ENCODE data around the gene SEC63.
A peak's percentile ranks its signal among the peaks of the same experiment; 100 is the strongest.
"Not testable (repeated sequence)": the region's sequence is repeated elsewhere in the genome, so short reads cannot be mapped to it uniquely, and the experiment has no call there.

The SEC63 gene

GRCh38 chr6:107928984-107929383 lies 29.0 kb downstream of the SEC63 start:
- DNase-seq (no peak), ATAC-seq (no peak)

- ATAC-seq, DNase-seq: not testable (repeated sequence)
Observed at GRCh38 chr6:107926697-107927544, 31.1 kb downstream of the SEC63 start.

DNA sequence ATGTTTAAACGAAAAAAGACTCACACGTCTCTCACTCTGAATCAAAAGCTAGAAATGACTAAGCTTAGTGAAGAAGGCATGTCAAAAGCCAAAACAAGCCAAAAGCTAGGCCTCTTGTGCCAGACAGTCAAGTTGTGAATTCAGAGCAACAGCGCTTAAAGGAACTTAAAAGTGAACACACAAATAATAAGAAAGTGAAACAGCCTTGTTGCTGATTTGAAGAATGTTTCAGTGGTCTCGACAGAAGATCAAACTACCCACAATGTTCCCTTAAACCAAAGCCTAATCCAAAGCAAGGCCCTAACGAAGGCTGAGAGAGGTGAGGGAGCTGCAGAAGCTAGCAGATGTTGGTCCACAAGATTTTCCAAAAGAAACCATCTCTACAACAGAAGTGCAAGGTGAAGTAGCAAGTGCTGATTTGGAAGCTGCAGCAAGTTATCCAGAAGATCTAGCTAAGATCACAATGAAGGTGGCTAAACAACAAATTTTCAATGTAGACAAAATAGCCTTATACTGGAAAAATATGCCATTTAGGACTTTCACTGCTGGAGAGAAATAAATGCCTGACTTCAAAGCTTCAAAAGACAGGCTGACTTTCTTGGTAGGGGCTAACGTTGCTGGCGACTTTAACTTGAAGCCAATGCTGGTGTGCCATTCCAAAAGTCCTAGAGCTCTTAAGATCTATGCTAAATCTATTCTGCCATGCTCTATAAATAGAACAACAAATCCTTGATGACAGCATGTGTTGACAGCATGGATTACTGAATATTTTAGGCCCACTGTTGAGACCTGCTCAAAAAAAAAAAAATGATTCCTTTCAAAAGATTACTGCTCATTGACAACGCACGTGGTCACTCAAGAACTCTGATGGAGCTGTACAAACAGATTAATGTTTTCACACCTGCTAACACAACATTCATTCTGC lies 40.3 kb downstream of the SEC63 start:
- ATAC-seq (no peak), DNase-seq (no peak)

- not testable (repeated sequence) for ATAC-seq, DNase-seq
Observed at GRCh38 chr6:107916961-107917360, 41.0 kb downstream of the SEC63 start.

DNA sequence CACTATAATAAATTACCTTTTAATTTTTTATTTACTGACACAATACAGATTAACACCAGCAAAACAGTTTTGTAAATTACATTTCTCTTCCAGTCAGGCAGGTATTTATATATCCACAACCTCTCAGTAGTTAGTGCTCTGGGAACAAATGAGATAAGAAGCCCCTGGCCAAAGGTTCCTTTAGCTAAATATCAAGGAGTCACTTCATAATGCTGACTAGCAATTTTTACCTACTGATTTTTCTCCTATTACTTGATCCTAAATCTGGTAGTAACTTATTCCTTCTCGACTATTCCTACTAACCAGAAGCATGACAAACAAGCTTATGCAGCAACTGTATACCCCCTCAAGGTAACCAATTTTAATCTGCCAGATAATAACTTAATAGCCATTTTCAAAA lies 46.3 kb downstream of the SEC63 start:
- DNase-seq: no peak
- ATAC-seq: no peak

GRCh38 chr6:107894809-107895396 lies 63.1 kb downstream of the SEC63 start:
- no peak for DNase-seq
- ATAC-seq: no peak

DNA sequence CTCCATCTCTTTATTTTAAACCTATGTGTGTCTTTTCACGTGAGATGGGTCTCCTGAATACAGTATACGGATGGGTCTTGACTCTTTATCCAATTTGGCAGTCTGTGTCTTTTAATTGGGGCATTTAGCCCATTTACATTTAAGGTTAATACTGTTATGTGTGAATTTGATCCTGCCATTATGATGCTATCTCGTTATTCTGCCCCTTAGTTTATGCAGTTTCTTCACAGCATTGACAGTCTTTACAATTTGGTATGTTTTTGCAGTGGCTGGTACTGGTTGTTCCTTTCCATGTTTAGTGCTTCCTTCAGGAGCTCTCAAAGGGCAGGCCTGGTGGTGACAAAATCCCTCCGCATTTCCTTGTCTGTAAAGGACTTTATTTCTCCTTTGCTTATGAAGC lies 67.6 kb downstream of the SEC63 start:
- ATAC-seq, DNase-seq: not testable (repeated sequence)

- not testable (repeated sequence) for ATAC-seq, DNase-seq
Observed at GRCh38 chr6:107885950-107886349, 72.1 kb downstream of the SEC63 start.

DNA sequence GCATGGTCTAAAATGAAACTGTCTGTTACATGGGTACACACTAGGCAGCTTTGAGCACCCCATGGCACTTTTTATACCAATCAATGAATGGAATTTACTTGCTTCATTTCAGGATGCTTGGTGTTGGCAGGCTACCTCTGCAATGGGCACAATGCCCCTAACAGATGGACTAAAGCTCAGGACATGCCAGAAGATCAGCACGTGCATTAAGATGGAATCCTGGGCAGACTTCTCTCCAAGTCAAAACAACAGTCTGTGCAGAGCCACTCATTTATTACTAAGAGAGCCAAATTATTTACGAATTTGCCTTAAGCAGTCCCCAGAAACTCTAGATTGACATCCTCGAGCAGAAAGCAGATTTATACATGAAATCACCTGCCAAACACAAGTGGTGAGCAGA lies 78.1 kb downstream of the SEC63 start:
- ATAC-seq (no peak), DNase-seq (no peak)

- DNase-seq (no peak), ATAC-seq (no peak)
Observed at GRCh38 chr6:107877968-107878367, 80.0 kb downstream of the SEC63 start.

- no peak for ATAC-seq
Observed at GRCh38 chr6:107871976-107872375, 86.0 kb downstream of the SEC63 start.

GRCh38 chr6:107871512-107871911 lies 86.5 kb downstream of the SEC63 start:
- not testable (repeated sequence) for DNase-seq, ATAC-seq

More at GRCh38 chr6:107871976-107872375, 86.0 kb downstream of the SEC63 start:
- no peak for DNase-seq

GRCh38 chr6:107871016-107871415 lies 87.0 kb downstream of the SEC63 start:
- DNase-seq: no peak
- ATAC-seq: no peak

DNA sequence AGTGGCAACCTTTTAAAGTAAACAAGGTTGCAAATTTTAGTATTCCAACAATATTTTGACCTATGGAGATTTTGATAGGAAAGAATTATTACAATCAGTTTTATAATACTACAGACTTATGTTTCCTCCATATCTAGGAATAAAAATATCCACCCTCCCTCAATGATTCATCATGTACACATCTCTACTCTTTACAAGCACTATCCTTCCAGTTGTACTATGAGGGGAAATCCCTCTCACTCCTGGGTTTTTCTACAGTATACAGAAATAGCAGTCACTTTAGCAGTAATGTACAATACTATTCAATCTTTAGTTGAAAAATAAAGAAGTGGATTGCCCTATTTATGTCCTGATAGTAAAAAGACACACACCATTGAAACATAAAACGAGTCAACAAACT lies 87.6 kb downstream of the SEC63 start:
- ATAC-seq: peak; percentile 85
- no peak for DNase-seq

DNA sequence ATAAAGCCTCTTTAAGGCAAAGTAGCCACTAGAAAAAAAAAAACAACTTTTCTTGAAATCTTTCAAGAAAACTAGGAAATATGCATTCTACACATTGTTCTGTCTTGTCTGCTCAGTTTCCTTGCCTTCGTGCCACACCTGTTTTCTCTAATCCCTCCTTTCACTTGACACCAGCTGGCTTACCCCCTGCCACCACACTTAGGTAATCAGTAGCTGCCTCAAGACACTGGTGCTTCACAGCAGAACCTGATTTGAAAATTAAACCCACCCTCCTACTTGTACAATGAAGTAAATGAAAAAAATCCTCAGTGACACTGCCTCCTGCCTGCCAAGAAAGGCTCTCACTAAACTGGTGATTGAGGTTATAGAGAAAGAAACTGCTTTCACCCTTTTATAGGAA lies 88.1 kb downstream of the SEC63 start:
- DNase-seq (no peak), ATAC-seq (no peak)

DNA sequence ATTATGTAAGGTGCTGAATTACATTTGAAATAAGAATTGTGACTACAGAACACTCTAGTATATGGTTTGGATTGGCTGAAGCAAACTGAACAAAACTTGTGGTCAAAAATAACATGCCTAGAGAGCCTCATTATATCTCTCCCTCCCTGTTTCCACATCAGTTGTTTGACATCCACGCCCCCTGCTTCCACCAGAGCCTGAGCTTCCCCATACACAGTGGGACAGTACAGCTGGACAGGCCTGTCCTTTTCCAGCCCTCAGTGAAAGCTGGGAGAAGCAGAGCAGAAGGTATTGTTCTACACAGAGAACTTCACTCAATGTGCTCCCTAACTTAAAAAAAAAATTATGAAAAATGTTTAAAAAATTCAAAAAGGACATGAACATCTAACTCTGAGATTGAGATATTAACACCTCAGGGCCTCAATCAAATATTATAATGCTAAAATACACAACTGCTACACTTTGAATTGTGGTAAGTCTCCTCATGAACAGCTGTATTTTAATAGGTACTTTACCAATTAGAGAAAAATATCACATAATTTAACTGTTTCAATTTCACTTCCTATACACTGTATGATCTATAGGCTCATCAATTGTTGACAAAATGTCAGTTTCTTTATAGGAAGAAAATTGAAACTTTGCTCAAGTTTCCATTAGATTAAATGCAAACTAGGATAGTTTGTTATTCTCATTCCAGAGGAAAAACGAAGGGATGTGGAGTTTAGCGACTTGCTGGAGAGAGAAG lies 89.0 kb downstream of the SEC63 start:
- DNase-seq (no peak), ATAC-seq (no peak)

- DNase-seq (no peak), ATAC-seq (no peak)
Observed at GRCh38 chr6:107867302-107867615, 90.7 kb downstream of the SEC63 start.

GRCh38 chr6:107866606-107867301 lies 91.3 kb downstream of the SEC63 start:
- DNase-seq (no peak), ATAC-seq (peak; percentile 40)

DNA sequence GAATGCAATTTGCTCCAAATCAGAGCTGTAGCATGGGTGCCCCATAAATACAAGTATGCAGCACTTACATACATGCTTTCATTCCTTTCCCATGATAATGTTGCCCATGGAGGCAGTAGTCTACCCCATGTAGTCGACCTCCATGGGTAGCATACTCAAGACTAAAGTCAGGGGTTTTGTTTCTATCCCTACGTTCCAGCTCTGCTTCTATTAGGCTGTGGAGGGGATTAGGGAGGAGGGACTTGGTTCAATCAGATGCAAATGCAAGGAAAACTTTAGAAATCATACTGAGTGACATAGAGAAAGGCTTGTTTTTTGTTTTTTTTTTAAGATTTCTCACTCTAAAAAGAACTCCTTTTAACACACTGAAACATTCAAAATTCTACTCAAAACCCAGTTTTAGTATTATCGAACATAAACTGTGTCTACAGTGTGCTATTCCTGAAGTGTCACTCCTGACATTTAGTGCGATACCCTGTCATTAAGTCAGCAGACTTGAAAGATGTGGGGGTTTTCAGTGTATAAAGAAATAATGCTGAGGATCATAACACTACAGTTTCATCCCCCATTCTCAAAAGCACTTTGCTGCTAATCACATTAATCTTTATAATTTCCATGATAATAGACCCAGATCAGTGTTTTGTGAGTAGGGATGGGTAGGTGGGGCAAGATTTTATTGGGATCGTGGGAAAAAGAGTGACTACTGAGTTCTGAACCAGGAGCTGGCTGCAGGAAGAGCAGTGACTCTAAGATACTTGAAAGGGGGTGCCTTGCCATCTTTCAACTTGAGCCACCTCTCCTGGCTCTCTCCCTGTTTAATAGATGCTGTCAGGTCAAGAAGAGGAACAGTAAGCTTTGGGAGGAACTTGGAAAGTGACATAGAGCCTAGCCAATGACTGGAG lies 93.5 kb downstream of the SEC63 start:
- no peak for DNase-seq
- ATAC-seq: no peak

DNA sequence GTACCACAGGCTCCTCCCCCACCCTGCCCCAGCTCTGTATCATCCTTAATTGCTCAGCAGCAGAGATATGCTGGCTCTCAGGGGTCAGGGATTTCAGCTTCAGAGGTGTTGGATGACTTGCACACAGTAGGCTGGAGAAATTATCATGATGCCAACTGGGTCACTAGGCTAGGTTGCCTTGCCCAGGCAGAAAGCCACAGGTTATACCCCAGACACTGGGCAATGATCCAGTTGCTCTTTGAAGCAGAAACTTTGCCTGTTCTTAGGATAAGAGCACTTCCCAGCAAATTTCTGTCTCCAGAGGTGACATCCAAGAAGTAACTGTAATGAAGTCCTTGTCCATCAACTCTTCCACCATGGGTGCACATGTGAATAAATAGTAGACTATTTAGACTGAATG lies 95.6 kb downstream of the SEC63 start:
- DNase-seq: no peak
- ATAC-seq: no peak
